Measurements from ENCODE around the gene NPNT. TPM values are rescaled to one million over a fixed set of nuclear protein-coding genes. Genes with fewer than 3 reads are reported as not detected.
"Not testable (repeated sequence)": the region's sequence is repeated elsewhere in the genome, so short reads cannot be mapped to it uniquely, and the experiment has no call there.

The NPNT gene, protein sequence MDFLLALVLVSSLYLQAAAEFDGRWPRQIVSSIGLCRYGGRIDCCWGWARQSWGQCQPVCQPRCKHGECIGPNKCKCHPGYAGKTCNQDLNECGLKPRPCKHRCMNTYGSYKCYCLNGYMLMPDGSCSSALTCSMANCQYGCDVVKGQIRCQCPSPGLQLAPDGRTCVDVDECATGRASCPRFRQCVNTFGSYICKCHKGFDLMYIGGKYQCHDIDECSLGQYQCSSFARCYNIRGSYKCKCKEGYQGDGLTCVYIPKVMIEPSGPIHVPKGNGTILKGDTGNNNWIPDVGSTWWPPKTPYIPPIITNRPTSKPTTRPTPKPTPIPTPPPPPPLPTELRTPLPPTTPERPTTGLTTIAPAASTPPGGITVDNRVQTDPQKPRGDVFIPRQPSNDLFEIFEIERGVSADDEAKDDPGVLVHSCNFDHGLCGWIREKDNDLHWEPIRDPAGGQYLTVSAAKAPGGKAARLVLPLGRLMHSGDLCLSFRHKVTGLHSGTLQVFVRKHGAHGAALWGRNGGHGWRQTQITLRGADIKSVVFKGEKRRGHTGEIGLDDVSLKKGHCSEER
- total RNA-seq, result 112 TPM
- 100 to 1,000 TPM; 102 to 146 (median 116) TPM for polyA plus RNA-seq (ENCODE audit: insufficient read depth in 1 of 8, insufficient read length in 8 of 8, low replicate concordance in 1 of 8)
- long read RNA-seq, donor 1, full-length matches to known transcripts, result 5 of 21 reads
- long read RNA-seq, donor 1, partial matches to known transcripts, result 16 of 21 reads
- long read RNA-seq, donor 1, other reads (novel, unspliced or antisense), result 0 of 21 reads
- long read RNA-seq, donor 2, full-length matches to known transcripts, result 3 of 3 reads
- long read RNA-seq, donor 2, partial matches to known transcripts, result 0 of 3 reads
- long read RNA-seq, donor 2, other reads (novel, unspliced or antisense), result 0 of 3 reads
- long read RNA-seq, donor 3, full-length matches to known transcripts, result 11 of 34 reads
- long read RNA-seq, donor 3, partial matches to known transcripts, result 23 of 34 reads
- long read RNA-seq, donor 3, other reads (novel, unspliced or antisense), result 0 of 34 reads
- long read RNA-seq, donor 4, full-length matches to known transcripts, result 6 of 13 reads
- long read RNA-seq, donor 4, partial matches to known transcripts, result 7 of 13 reads
- long read RNA-seq, donor 4, other reads (novel, unspliced or antisense), result 0 of 13 reads
- long read RNA-seq, donor 5, full-length matches to known transcripts, result 19 of 71 reads
- long read RNA-seq, donor 5, partial matches to known transcripts, result 52 of 71 reads
- long read RNA-seq, donor 5, other reads (novel, unspliced or antisense), result 0 of 71 reads
- long read RNA-seq, donor 6, full-length matches to known transcripts, result 8 of 21 reads
- long read RNA-seq, donor 6, partial matches to known transcripts, result 13 of 21 reads
- long read RNA-seq, donor 6, other reads (novel, unspliced or antisense), result 0 of 21 reads
- long read RNA-seq, donor 7, full-length matches to known transcripts, result 16 of 34 reads
- long read RNA-seq, donor 7, partial matches to known transcripts, result 18 of 34 reads
- long read RNA-seq, donor 7, other reads (novel, unspliced or antisense), result 0 of 34 reads
- long read RNA-seq, donor 8, full-length matches to known transcripts, result 3 of 9 reads
- long read RNA-seq, donor 8, partial matches to known transcripts, result 6 of 9 reads
- long read RNA-seq, donor 8, other reads (novel, unspliced or antisense), result 0 of 9 reads
- long read RNA-seq, donor 9, full-length matches to known transcripts, result 7 of 20 reads
- long read RNA-seq, donor 9, partial matches to known transcripts, result 13 of 20 reads
- long read RNA-seq, donor 9, other reads (novel, unspliced or antisense), result 0 of 20 reads
- long read RNA-seq, donor 10, full-length matches to known transcripts, result 14 of 97 reads
- long read RNA-seq, donor 10, partial matches to known transcripts, result 83 of 97 reads
- long read RNA-seq, donor 10, other reads (novel, unspliced or antisense), result 0 of 97 reads
- long read RNA-seq, donor 11, full-length matches to known transcripts, result 5 of 11 reads
- long read RNA-seq, donor 11, partial matches to known transcripts, result 6 of 11 reads
- long read RNA-seq, donor 11, other reads (novel, unspliced or antisense), result 0 of 11 reads

DNA sequence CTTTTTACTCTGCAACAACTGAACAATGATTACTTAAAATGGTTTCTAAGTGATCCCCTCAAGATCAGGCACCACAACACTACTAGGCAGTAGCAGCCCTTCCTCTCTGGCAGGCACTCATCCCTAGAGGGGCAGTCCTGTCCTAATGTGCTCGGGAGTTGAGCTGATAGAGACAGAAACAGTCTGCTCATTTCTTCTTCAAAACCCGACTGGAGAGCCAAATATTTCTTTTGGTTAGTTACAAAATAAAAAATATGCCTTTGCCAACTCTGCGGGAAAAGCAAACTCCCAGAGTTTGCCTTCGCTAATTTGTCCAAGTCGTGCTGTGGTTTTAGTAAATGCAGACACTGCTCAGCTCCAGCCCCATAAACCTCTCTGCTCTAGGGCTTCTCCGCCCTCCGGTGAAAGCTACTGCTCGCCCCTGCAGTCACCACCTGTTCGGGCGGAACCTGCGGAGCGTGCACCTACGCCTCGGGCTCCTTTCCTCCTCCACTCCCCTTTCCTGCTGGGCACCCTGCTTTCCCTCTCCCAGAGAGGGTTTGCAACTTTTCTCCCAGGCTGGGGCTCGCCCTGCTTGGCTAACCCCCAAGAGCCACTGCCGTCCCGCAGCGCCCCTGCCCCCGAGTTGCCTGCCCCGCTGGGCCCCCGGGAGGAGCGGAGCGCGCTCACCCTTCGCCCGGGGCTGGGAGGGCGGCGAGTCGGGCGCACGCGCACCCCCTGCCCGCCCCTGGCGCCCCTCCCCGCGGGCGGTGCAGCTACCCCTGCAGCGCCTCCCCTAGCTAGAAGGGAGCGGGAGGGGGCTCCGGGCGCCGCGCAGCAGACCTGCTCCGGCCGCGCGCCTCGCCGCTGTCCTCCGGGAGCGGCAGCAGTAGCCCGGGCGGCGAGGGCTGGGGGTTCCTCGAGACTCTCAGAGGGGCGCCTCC is at the start of gene NPNT:
NPNT (plus strand) TSS at position 812 of the 923 bp plus-strand sequence. CDS start 182 bp downstream, outside the sequence.
- no peaks in the 10 kb centered on the region for H3K36me3 ChIP-seq (ENCODE audit: control insufficient read depth, insufficient read depth, low read length)
- peaks cover 29% of the 10 kb centered on the region for H3K27me3 ChIP-seq (ENCODE audit: control insufficient read depth, insufficient read depth, low read length)
- peak; percentile 59 for DNase-seq
- peak within 1 kb of the TSS; percentile 78 for H3K27ac ChIP-seq (ENCODE audit: low read length)
- peak within 1 kb of the TSS; percentile 61 for H3K4me3 ChIP-seq (ENCODE audit: low read length)
- under 1% methylated on average over 54 of the region's 56 CpGs for WGBS (ENCODE audit: insufficient coverage)
- no peaks in the 10 kb centered on the region for H3K9me3 ChIP-seq (replicated peaks; ENCODE audit: control insufficient read depth, low read depth, low read length)
- peaks cover 10% of the 10 kb centered on the region for H3K4me1 ChIP-seq (ENCODE audit: control insufficient read depth, insufficient read depth, low read length)

DNA sequence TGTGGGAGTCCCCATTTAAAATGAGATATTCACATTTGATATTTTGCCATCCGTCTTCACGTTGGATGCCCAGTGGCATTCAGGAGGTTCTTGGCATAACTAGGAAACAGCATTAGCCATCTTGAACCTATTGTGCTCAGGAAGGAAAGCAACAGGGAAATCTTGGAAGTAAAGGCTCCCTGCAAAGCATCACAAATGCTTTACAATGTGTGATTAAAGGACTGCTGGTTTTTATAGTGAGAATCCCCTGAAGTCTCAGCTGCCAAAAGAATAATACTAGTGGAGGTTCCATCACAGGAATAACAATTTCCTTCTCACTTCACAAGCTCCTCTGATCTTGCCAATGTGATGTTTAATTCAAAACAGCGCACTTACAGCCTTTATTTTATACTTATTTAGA is 49.7 kb upstream of the NPNT start:
- Histone ChIP-seq H3K4me1 (ENCODE audit: control insufficient read depth, insufficient read depth, low read length) (peaks cover 2% of the 10 kb centered on the region), H3K27me3 (ENCODE audit: control insufficient read depth, insufficient read depth, low read length) (no peaks in the 10 kb centered on the region), H3K36me3 (ENCODE audit: control insufficient read depth, insufficient read depth, low read length) (no peaks in the 10 kb centered on the region), H3K27ac (ENCODE audit: low read length) (no peak overlapping the region), H3K4me3 (ENCODE audit: low read length) (no peak overlapping the region), H3K9me3 (replicated peaks; ENCODE audit: control insufficient read depth, low read depth, low read length) (no peaks in the 10 kb centered on the region)
- no CpG with 5 or more reads among the region's 3 CpGs for WGBS (ENCODE audit: insufficient coverage)
- DNase-seq, result peak; percentile 22

DNA sequence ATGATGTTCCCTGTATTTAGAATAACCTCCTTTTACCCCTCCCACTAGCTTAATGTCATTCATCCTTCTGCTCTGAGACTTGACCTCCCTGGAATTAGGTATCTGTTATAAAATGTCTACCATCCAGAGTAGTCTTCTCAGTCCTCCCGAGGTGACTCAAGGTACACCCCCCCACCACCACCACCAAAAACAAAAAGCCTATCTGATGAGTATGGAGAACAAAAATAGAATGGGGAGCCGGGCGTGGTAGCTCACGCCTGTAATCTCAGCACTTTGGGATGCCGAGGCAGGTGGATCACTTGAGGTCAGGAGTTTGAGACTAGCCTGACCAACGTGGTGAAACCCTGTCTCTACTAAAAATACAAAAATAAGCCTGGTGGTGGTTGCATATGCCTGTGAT is 46.9 kb upstream of the NPNT start:
- not testable (repeated sequence) for H3K27ac ChIP-seq (ENCODE audit: low read length); H3K27me3 ChIP-seq (ENCODE audit: control insufficient read depth, insufficient read depth, low read length); H3K4me3 ChIP-seq (ENCODE audit: low read length); H3K4me1 ChIP-seq (ENCODE audit: control insufficient read depth, insufficient read depth, low read length); H3K9me3 ChIP-seq (replicated peaks; ENCODE audit: control insufficient read depth, low read depth, low read length); H3K36me3 ChIP-seq (ENCODE audit: control insufficient read depth, insufficient read depth, low read length); DNase-seq
- WGBS (ENCODE audit: insufficient coverage), result 100% methylated on average over 4 of the region's 6 CpGs

DNA sequence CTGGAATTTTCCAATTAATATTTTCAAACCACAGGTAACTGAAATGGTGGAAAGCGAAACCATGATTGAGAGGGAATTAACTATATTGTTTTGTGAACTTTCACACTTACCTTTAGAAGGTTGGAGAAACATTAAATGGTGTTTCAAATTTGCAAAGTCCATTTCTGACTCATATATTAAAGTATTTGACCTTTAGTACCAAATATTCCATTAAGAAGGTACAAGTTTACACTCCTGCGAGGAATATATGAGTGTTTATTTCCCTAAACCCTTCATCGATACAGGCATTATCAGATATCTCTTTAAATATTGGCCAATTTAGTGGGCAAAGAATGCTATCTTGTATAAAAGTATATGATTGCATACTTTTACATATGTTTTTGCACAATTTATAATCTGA is 44.1 kb upstream of the NPNT start:
- no CpG with 5 or more reads among the region's 3 CpGs for WGBS (ENCODE audit: insufficient coverage)
- no peaks in the 10 kb centered on the region for H3K4me1 ChIP-seq (ENCODE audit: control insufficient read depth, insufficient read depth, low read length)
- peaks cover 3% of the 10 kb centered on the region for H3K9me3 ChIP-seq (replicated peaks; ENCODE audit: control insufficient read depth, low read depth, low read length)
- no peaks in the 10 kb centered on the region for H3K27me3 ChIP-seq (ENCODE audit: control insufficient read depth, insufficient read depth, low read length)
- no peaks in the 10 kb centered on the region for H3K36me3 ChIP-seq (ENCODE audit: control insufficient read depth, insufficient read depth, low read length)
- no peak overlapping the region for H3K27ac ChIP-seq (ENCODE audit: low read length)
- DNase-seq, result no peak
- no peak overlapping the region for H3K4me3 ChIP-seq (ENCODE audit: low read length)

DNA sequence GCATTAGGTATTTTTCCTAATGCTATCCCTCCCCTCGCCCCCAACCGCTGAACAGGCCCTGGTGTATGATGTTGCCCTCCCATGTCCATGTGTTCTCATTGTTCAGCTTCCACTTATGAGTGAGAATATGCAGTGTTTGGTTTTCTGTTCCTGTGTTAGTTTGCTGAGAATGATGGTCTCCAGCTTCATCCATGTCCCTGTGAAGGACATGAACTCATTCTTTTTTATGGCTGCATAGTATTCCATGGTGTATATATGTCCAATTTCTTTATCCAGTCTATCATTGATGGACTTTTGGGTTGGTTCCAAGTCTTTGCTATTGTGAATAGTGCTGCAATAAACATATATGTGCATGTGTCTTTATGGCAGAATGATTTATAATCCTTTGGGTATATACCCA is 43.0 kb upstream of the NPNT start:
- not testable (repeated sequence) for H3K27me3 ChIP-seq (ENCODE audit: control insufficient read depth, insufficient read depth, low read length); H3K4me1 ChIP-seq (ENCODE audit: control insufficient read depth, insufficient read depth, low read length)
- no CpG with 5 or more reads among the region's 2 CpGs for WGBS (ENCODE audit: insufficient coverage)

DNA sequence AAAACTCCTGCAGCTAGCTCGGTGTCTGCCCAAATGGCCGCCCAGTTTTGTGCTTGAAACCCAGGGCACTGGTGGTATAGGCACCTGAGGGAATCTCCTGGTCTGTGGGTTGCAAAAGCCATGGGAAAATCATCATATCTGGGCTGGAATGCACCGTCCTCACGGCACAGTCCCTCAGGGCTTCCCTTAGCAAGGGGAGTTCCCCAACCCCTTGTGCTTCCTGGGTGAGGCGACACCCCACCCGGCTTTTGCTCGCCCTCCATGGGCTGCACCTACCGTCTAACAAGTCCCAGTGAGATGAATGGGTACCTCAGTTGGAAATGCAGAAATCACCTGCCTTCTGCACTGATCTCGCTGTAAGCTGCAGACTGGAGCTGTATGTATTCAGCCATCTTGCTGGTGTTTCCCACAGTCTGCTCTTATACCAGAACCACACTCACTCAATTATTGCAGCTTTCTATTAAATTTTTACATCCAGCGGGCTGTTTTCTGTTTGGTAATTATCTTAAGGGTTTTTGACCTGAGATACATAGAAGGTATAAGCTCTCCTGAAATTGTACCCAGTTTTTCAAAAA is 36.7 kb upstream of the NPNT start:
- DNase-seq, result no peak
- peaks cover 8% of the 10 kb centered on the region for H3K9me3 ChIP-seq (replicated peaks; ENCODE audit: control insufficient read depth, low read depth, low read length)
- no peaks in the 10 kb centered on the region for H3K36me3 ChIP-seq (ENCODE audit: control insufficient read depth, insufficient read depth, low read length)
- H3K4me1 ChIP-seq (ENCODE audit: control insufficient read depth, insufficient read depth, low read length), result no peaks in the 10 kb centered on the region
- WGBS (ENCODE audit: insufficient coverage), result 95% methylated on average over 9 of the region's 10 CpGs
- H3K27ac ChIP-seq (ENCODE audit: low read length), result no peak overlapping the region
- no peak overlapping the region for H3K4me3 ChIP-seq (ENCODE audit: low read length)
- no peaks in the 10 kb centered on the region for H3K27me3 ChIP-seq (ENCODE audit: control insufficient read depth, insufficient read depth, low read length)

More for the DNA sequence above, 43.0 kb upstream of the NPNT start:
- H3K4me3 ChIP-seq (ENCODE audit: low read length); H3K9me3 ChIP-seq (replicated peaks; ENCODE audit: control insufficient read depth, low read depth, low read length); H3K27ac ChIP-seq (ENCODE audit: low read length); H3K36me3 ChIP-seq (ENCODE audit: control insufficient read depth, insufficient read depth, low read length); DNase-seq: not testable (repeated sequence)

DNA sequence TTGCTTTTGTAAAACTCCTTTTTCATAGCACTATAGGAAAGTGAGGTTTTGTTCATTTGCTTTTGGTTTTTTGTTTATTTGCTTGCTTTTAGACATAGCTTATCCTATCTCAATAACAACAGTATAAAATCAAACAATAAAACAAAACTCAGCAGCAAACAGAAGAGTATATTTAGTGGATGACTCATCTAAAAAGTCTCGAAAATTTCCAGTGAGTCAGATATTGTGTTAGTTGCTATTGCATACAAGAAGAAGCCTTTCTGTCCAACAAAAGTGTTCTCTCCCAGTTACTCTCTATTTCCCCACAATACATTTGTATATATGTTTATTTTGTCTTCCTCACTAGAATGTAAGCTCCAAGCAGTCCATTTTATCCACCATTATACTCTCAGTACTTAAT is 36.0 kb upstream of the NPNT start:
- WGBS (ENCODE audit: insufficient coverage), result no CpG with 5 or more reads among the region's 1 CpG
- Histone ChIP-seq H3K36me3 (ENCODE audit: control insufficient read depth, insufficient read depth, low read length) (no peaks in the 10 kb centered on the region), H3K4me1 (ENCODE audit: control insufficient read depth, insufficient read depth, low read length) (no peaks in the 10 kb centered on the region), H3K27me3 (ENCODE audit: control insufficient read depth, insufficient read depth, low read length) (no peaks in the 10 kb centered on the region), H3K4me3 (ENCODE audit: low read length) (no peak overlapping the region), H3K9me3 (replicated peaks; ENCODE audit: control insufficient read depth, low read depth, low read length) (peaks cover 8% of the 10 kb centered on the region), H3K27ac (ENCODE audit: low read length) (no peak overlapping the region)
- no peak for DNase-seq

DNA sequence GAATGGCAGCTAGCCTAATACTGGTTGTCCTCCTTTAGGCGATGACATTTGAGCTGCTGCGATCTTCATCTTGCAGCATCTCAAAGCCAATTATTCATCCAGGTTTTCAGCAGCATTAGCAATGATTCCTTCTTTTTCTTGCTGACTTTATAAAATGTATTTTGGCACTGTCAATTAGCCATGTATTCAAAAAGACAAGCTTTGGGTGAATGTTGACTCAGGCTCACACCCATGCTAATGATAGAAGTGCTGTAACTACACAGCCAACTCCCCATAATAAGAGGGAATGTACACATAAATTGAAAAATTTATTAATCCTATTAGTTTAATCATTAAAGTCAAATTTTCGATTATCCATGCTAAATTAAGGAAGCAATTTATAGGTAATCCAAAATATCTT is 24.3 kb upstream of the NPNT start:
- H3K36me3 ChIP-seq (ENCODE audit: control insufficient read depth, insufficient read depth, low read length), result no peaks in the 10 kb centered on the region
- H3K4me3 ChIP-seq (ENCODE audit: low read length), result no peak overlapping the region
- WGBS (ENCODE audit: insufficient coverage), result 95% methylated on average over 2 of the region's 3 CpGs
- no peak overlapping the region for H3K27ac ChIP-seq (ENCODE audit: low read length)
- no peaks in the 10 kb centered on the region for H3K9me3 ChIP-seq (replicated peaks; ENCODE audit: control insufficient read depth, low read depth, low read length)
- H3K4me1 ChIP-seq (ENCODE audit: control insufficient read depth, insufficient read depth, low read length), result no peaks in the 10 kb centered on the region
- DNase-seq, result no peak
- no peaks in the 10 kb centered on the region for H3K27me3 ChIP-seq (ENCODE audit: control insufficient read depth, insufficient read depth, low read length)
